A549 treated with dexamethasone at 1 μM for 4 hours (cell line): ENCODE measurements around the gene TARBP1. TPM values are rescaled to one million over a fixed set of nuclear protein-coding genes. Genes with fewer than 3 reads are reported as not detected.

ENCODE experiments used
- total RNA-seq: library from RNA; stranded (reverse); fragments of 200-300 nt; extraction: Qiagen RNA extraction; gene quantifications from 5 replicates; pipeline ENCODE4 v1.2.3, GENCODE V29; 2022

The TARBP1 gene
- 10.6 to 12.8 TPM (median 11.8 TPM) in 5 replicates for total RNA-seq

GRCh38 chr1:234478481-234479309, at the start of gene TARBP1:
Gene TARBP1 (minus strand): TSS chr1:234479179. CDS start chr1:234479103, 76 bp downstream.

GRCh38 chr1:234373064-234373958, 105.7 kb downstream of the TARBP1 start, which contains the start of gene COA6:
Gene COA6 (plus strand): TSS chr1:234373456. CDS start chr1:234373467, 11 bp downstream.

Other genes with a start within 250 kb of the TARBP1 start
- 75.8 to 92.6 TPM (median 82.2 TPM) in 5 replicates for gene COA6, start 105.7 kb downstream of the TARBP1 start, total RNA-seq
- gene IRF2BP2, start 131.0 kb upstream of the TARBP1 start, total RNA-seq, result 65.5 to 92.3 TPM (median 86.5 TPM) in 5 replicates